ENCODE data around the gene WBP1L.
"Not testable (repeated sequence)": the region's sequence is repeated elsewhere in the genome, so short reads cannot be mapped to it uniquely, and the experiment has no call there.

Gene WBP1L

DNA sequence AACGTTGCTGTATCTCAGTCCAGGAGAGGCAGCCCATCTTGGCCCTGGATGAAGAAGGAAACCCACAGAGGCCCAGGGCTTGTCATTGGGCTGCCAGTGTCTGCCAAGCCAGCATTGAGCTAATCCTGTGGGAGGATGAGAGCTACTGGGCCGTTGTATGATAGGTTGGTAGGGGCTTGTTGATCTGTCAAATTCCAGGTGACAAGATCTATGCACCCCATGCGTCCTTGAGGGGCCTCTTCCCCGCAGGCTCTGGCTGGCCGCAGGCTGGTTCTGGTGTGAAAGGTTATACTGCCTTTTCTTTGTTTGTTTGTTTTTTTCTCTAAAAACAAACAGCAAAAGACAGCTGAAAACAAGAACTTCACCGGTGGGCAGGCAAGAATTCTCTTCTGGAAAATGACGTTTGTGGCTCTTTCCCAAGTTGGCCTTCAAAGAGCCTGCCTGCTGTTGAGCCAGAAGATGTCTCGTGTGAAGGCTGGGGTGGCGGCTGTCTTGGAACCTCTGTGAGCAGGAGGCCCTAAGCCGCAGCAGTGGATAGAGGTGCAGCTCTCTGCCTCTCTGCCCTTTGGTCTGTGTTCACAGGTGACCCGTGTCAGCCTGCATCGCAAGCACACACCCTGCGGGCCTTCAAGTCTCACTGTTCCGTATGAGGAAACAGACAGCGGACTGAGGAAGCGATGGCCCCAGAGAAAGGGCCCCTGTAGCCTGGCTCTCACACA, 70.1 kb downstream of the WBP1L start:
- DNase-seq = no peak

DNA sequence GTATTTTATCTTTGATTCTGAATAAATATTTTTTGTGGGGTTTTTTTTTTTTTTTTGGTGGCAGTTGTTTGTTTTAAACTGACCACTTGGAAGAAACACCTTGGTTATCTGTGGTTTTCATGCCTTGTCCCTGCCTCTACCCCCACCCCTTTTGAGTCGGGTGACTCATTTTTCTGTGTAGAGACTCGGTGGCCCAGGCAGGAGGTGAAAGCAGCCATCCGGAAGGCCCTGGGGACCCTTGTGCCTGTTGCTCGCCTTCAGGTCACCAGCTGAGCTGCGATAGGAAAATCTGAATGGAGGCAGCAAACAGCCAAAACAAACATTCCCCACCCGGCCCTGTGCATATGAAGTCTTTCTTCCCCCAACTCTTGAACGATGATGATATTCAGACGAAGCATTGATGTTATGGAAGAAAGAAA, 70.7 kb downstream of the WBP1L start:
- DNase-seq = no peak

DNA sequence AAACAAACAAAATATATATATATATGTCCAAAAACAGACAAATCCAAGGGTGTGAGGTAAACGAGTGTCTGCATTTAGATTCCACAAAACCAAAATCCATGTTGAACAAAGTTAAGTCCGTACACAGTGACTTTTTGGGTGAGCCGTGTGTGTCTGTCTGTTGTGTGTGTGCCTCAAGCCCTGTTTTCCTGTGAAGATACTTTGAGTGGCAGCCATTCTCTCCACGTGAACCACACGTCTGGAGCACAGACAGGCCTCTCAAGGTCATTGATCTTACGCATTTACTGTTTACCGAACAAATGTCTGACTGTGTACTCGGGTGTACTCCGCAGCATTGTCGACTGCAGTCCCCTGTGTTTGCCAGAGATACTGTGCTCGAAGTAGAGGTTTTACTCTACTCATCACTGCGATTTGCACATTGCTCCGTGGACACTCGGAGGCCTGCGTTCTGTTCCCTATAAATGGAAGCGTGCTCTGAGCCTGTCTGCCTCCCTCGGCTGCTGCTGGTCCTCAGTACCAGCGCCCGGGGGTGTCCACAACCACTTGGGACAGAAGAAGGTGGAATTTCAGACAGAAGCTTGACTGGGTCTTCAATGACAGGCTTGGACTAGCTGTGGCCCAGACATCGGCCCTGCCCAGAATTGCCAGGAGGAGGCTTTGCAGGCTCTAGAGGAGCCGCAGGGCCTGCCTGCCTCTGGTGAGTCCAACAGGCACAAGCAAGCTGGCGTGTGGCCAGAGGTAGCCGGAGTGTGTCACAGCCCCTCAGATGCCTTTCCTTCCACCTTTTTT, 71.3 kb downstream of the WBP1L start:
- no peak for DNase-seq

DNA sequence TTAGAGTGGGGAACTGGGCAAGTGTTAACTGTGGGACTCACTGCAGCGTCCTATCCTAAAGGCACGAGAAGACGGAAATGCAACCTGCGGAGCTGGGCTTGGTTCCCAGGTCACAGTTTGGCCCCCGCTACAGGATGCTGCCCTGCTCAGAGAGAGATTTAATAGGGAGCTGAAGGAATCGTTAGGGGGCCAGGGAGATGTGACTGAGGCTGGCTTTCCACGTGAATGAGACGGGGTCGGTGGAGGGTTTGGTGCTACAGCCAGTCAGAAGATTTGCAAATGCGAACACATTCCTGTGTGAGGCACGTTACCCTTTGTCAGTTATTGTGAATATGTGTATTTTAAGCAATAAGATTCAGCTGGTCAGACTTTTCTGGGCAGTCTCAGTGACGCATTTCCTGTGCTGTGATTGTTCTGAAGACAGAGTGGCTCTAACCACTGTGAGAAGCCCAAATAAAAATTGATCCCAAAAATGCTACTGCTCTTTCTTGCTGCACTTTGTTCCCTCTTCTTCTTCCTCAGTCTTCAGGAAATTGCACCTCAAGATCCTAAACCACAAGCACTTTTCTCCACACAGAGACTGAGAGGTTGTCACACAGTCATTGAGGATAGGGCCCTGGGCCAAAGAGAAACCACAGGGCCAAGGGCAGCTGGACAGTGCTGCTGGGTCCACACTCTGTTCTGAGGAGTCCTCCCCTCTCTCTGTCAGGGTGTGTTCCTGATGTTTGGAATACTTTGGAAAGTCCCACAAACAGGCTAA, 72.2 kb downstream of the WBP1L start:
- peak in 1 of 2 donors; percentile 46 for DNase-seq

DNA sequence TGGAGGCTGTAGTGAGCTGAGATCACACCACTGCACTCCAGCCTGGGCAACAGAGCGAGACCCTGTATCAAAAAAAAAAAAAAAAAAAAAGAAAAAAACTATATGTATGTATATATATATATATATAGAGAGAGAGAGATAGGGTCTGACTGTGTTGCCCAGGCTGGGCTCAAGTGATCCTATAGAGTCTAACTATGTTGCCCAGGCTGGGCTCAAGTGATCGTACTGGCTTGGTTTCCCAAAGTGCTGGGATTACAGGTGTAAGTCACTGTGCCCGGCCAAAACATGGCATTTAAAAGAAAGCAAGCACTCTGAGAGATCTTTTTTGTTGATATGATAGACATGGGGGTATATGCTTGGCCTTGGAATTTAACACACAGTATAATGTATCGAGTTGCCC, 73.4 kb downstream of the WBP1L start:
- no peak for DNase-seq

DNA sequence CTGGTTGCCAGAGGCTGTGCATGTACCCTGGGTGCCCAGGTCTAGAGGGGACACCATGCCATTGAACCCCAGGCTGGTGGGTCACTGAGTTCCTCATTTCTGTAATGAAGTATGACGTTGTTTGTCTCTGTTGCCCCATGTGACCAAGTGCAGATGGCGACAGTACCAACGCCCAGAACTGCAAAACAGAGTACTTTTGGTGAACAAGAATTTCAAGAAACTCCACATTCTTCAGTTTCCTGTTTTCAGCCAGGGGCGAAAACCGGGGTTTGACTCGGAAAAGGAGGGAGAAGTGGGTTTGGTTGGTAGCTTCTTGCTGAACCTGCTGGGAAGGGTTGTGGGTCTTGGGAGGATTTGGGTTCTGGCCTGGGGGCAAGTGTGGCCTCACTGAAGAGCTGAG, 75.3 kb downstream of the WBP1L start:
- peak; percentile 14 to 51 for DNase-seq

DNA sequence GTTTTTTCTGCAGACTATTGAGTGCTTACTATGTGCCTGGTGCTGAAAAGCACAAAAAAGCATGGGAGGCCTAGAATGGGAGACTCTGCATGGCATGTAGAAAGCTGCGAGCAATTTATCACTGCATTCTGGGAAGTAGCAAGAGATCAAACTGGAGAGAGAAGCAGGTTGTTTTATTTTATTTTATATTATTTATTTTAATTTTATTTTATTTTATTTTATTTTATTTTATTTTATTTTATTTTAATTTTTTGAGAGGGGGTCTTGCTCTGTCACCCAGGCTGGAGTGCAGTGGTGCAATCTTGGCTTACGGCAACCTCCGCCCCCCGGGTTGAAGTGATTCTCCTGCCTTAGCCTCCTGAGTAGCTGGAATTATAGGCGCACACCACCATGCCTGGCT, 76.3 kb downstream of the WBP1L start:
- DNase-seq = not testable (repeated sequence)

DNA sequence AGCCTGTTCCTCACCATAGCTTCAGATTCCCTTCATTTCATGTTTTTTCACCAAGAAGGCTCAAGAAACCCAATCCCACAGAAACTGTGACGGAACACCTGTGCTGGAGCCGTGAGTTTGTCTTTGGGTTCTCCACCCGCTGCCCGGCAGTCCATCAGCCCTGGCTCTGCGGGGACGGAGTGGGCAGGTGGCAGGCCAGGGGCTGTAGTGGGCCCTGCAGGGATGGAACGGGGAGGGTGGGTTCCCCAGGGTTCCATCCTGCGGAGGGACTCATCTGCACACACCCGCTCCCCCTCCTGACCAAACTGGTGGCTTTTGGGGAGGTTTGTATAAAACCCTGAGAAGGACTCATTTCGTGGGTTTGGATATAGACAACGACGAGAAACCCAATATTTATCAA, 78.5 kb downstream of the WBP1L start:
- no peak for DNase-seq

DNA sequence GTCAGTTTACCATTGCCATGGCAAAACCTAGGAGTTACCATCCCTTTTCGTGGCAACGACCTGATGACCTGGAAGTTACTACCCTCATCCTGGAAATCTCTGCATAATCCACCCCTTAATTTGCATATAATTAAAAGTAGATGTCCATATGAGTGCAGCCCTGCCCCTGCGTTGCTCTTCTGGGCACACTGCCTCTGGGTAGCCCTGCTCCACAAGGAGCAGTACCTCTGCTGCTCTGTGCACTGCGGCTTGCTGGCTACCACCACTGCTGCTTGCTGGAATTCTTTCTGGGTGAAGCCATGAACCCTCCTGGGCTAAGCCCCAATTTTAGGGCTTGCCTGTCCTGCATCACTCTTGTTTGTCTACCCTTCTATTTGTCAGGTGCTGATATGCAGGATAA, 80.9 kb downstream of the WBP1L start:
- DNase-seq = no peak

DNA sequence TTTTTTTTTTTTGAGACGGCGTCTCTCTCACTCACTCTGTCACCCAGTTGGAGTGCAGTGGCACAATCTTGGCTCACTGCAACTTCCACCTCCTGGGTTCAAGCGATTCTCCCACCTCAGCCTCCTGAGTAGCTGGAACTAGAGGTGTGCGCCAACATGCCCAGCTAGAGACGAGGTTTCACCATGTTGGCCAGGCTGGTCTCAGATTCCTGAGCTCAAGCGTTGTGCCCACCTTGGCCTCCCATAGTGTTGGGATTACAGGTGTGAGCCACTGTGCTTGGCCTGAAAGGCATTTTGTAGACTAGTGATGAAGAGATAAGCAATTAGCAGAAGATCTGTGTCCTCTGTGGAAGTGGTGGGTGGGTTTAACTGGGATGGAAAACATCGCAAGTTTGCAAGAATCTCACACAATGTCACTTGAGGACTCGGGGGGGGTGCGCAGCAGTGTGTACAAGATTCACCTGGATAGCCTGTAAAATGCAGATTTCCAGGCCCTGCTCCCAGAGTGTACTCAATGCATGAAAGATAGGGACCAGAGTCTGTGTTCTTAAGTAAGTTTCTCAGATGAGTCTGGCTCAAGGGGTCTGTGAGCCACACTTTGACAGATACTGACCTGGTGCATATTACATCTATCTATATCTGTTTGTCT, 82.5 kb downstream of the WBP1L start:
- DNase-seq = no peak

DNA sequence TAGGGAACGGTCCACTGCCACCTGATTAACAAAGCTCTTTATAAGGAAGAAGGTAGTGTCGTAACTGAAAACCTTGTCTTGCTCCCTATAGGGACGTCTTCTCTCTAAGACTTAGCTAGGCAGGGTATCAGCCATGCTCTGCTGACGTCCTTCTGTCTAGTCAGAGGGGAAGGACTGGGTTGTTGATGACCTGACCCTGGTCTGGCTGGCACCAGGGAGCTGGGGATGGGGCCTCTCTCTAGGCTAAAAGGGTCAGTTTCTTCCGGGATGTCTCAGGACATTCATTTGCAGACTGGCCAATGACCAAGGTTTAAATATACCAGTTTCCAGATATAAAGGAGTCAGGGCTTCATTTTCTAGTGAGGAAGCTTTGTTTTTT, 83.8 kb downstream of the WBP1L start:
- no peak for DNase-seq

DNA sequence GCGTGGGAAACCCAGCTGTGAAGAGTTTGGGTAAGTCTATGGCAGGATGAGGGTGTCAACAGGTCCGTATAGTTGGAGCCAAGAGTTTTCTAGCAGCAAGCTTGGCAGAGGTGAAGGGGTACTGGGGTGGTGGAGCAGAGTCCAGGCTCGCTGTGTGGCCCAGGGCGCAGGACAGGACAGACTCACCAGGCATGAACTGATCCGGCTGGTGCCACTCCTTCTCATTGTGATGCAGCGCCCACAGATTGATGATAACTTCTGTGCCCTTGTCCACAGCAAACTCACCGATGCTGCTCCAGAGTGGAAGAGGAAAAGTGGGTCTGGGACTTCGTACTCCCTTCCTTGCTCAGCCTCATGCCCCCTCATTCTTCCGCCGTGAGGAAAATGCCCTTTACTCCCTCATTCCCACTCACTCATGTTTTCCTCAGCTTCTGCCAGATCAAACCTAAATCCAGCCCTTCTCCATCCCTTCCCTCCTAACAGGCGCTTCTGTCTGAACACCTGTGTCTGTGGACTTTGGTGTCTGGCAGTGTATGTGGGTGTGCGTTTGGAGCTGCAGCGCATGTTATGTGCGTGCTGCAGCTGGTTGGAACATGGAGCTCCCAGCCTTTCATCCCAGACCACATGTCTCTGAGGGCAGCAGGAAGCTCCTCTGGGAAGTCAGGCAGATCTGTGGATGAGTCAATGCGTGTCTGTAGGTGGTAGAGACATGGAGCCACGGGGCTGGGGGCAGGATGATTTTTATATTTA, 87.7 kb downstream of the WBP1L start:
- DNase-seq = no peak

DNA sequence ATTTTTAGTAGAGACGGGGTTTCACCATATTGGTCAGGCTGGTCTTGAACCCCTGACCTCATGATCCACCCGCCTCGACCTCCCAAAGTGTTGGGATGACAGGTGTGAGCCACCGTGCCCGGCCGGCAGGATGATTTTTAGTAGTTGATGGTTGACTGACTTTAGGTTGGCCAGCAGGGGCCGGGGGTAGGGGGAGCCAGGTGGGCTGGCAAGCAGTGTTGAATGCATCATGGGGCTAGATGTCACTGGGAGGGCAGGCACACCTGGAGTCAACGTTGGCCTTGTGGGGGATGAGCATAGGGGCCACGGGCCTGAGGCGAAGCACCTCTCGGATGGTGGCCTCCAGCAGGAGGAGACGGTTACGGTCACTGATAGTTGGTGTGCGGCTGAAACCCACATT, 88.5 kb downstream of the WBP1L start:
- DNase-seq = no peak

DNA sequence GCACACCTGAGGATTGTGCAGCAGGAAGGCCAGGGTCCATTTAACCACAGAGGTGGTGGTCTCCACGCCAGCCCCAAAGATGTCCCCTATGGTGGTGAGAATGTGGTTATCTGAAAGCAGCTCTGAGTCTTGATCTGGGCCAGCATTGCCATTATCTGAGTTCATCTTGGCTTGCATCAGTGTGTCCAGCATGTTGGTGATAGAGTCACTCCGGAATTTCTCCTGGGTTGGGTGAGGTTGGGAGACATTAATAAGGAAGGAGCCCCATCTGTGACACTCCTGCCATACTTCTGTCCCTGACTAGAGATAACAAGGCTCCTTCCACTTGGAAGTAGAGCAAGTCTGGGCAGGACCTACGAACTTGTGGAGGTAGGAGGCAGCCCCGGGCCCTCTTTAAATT, 89.2 kb downstream of the WBP1L start:
- DNase-seq = no peak

DNA sequence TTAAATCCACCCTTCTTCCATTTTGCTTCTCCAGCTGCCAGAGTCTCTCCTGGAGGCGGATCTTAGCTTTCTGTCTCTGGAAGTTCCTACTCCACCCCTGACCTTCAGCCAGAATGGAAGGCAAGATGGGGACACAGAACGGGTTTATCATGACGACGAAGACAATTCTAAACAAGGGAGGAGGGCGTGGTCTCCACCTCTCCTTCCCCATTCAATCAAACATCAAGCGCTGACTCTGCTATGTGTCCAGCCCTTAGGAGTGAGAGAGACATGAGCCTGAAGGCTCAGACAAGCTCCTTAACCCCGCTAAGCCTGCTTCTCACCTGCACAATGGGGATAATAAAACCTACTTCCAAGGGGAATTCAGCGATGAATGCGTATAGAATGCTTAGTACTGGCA, 90.4 kb downstream of the WBP1L start:
- no peak for DNase-seq

DNA sequence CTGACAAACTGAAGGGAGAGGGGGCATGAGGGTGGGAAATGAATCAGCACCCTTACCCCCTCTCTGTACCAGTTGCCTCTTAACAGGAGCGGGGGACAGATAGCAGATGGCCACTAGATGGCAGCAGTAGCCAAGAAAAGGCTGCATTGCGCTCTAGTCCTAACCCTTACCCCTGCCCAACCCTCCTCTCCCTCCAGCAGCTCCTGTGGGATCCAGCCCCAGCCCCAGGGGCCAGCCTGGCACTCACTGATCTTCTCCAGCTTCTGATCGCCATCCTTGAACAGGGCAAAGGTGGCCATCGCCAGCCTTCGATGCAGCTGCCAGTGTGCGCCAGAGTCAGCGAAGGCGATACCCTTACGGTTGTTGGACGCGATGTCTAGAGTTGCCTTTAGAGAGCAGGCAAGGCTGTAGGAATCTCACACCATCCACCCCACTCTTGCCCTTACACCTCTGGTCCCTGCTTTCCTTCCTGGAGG, 91.3 kb downstream of the WBP1L start:
- DNase-seq = peak; percentile 73 to 77

DNA sequence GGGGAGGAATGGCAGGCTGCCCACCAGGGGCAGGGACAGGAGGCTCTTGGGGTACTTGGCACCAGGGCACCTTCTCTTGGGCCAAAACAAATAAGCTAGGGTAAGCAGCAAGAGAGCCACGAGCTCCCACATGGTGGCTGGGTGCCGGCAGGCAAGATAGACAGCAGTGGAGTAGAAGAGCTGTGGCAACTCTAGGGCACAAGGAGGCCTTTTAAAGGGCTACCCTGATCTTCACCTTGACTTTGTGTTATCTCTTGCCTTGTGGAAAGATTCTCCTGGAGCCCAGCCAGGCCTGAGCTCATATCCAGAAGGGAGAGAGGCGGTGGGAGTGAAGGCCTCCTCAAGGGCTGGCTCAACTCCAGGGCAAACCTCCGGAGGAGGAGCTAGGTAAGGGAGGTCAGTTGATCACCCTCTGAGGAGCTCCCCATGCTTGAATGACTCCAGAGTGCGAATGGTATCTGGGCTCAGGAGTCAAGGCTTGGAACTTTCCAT, 93.5 kb downstream of the WBP1L start, which contains the start of gene CYP17A1:
CYP17A1 (minus strand) TSS at position 184 of the 492 bp plus-strand sequence; CDS start at position 132, 52 bp downstream.
- DNase-seq = no peak

DNA sequence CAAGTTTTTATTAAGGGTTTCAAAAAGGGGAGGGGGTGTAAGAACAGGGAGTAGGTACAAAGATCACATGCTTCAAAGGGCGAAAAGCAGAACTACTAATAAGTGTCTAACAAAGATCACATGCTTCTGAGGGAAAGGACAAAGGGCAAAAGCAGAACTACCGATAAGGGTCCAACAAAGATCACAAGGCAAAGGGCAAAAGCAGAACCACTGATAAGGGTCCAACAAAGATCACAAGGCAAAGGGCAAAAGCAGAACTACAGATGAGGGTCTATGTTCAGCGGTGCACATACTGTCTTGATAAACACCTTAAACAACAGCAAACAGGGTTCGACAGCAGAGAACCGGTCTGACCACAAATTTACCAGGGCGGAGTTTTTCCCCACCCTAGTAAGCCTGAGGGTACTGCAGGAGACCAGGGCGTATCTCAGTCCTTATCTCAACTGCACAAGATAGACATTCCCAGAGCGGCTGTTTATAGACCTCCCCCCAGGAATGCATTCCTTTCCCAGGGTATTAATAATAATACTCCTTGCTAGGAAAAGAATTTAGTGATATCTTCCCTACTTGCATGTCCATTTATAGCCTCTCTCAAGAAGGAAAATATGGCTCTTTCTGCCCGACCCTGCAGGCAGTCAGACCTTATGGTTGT, 94.7 kb downstream of the WBP1L start:
- not testable (repeated sequence) for DNase-seq

DNA sequence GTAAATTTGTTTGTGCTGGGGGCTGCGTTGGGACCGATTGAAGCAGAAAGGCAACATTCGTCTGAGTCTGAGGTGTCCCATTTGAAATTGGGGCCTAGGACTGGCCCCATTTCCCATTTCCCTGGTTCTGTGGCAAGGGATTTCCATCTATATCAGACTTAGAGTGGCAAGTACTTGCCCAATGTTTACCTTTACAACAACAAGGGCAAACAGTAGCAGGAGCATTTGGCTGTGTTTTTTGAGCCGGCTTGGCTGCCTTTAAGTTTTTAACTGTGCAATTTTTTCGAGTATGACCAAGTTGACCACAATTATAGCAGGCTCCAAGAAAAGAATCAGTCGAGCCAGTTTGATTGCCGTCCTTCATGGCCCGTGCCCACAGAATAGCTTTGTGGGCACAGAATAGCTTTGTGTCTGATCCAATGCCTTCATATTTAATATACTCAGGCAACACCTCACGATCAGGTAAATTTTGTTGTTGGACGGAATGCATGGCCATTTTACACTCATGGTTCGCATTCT, 98.1 kb downstream of the WBP1L start:
- no peak for DNase-seq

DNA sequence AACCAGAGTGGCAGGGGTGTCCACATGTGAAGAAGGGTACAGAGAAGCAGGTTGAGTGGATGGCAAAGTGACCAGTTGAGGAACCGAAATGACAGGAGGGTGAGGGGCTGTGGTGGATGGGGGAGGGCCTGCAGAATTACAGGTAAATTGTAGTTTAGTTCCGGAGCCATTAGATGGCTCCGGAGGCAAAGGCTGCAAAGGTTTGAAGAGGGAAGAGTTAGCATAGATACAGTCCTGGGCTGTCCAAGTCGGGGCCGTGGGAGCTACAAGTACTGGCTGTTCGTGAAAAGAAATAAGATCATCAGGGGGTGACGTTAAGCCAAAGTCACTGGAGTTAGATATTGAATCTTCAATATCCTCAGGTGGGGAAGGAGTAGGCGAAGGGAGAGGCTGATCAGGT, 99.4 kb downstream of the WBP1L start:
- DNase-seq = not testable (repeated sequence)

DNA sequence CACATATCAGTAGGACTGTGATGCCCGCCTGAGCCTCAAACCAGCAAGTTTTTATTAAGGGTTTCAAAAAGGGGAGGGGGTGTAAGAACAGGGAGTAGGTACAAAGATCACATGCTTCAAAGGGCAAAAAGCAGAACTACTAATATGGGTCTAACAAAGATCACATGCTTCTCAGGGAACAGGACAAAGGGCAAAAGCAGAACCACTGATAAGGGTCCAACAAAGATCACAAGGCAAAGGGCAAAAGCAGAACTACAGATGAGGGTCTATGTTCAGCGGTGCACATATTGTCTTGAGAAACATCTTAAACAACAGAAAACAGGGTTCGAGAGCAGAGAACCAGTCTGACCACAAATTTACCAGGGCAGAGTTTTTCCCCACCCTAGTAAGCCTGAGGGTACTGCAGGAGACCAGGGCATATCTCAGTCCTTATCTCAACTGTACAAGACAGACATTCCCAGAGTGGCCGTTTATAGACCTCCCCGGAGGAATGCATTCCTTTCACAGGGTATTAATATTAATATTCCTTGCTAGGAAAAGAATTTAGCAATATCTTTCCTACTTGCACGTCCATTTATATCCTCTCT, 100.5 kb downstream of the WBP1L start:
- not testable (repeated sequence) for DNase-seq
